SH-SY5Y (cell line): ENCODE data around the gene RAB27A.

Experiments
- GATA2 ChIP-seq: IDR thresholded peaks from 2 replicates; pipeline ENCODE4 v1.6.1; 2011; ENCODE audit warnings: mild to moderate bottlenecking, low read depth, low read length
- GATA3 ChIP-seq: IDR thresholded peaks from 2 replicates; pipeline ENCODE4 v1.6.1; 2011; ENCODE audit warnings: low read depth, mild to moderate bottlenecking, low read length, moderate library complexity

DNA sequence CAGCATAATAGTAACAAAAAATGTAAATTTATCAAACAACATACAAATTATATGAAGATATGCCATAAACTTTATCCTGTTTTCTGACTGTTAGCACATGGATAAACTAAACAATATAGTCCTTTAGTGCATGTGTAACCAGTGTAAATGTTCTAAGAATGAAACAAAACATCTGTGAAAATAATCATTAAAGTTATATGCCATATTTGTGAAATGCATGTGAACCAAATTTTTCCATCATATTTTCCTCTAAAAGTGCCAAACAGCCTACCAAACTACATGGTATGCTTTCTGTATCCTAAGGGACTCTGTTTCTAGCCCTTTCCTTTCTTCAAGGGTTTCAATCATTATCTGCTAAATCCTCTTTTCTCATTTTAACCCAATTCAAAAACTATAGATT lies 69.0 kb downstream of the RAB27A start:
- no peak for TF ChIP-seq GATA2
- TF ChIP-seq GATA3: no peak
